Measurements from ENCODE around the gene IKZF3. TPM values are rescaled to one million over a fixed set of nuclear protein-coding genes. Genes with fewer than 3 reads are reported as not detected.
"Not testable (repeated sequence)": the region's sequence is repeated elsewhere in the genome, so short reads cannot be mapped to it uniquely, and the experiment has no call there.

IKZF3 gene
- total RNA-seq, 1 experiment from 2014 or later = 0.22 TPM

GRCh38 chr17:39711851-39712250 lies 152.3 kb downstream of the IKZF3 start:
- Histone ChIP-seq H4K5ac (ENCODE audit: insufficient read length, low read depth, low read length) (no peak overlapping the region), H3K27me3 (ENCODE audit: insufficient read depth, low read length) (no peaks in the 10 kb centered on the region), H3K23me2 (ENCODE audit: insufficient read length, low read depth, low read length, poor library complexity, severe bottlenecking) (no peaks in the 10 kb centered on the region), H3K18ac (ENCODE audit: insufficient read length, low read depth, low read length) (no peak overlapping the region), H2BK20ac (ENCODE audit: low read depth, low read length, poor library complexity, severe bottlenecking) (no peak overlapping the region), H3K27ac (ENCODE audit: insufficient read length, low read depth, low read length) (no peak overlapping the region), H3K9me3 (ENCODE audit: control insufficient read depth, low read depth, low read length) (no peaks in the 10 kb centered on the region), H4K91ac (ENCODE audit: insufficient read length, low read depth, low read length) (no peak overlapping the region), H4K20me1 (ENCODE audit: control insufficient read depth, insufficient read depth, insufficient read length) (no peaks in the 10 kb centered on the region), H3T11ph (ENCODE audit: low read length) (no peak overlapping the region), H3K23ac (ENCODE audit: insufficient read length, low read depth, low read length) (no peak overlapping the region), H3K4ac (ENCODE audit: low read depth, low read length) (no peak overlapping the region), H3K79me2 (ENCODE audit: insufficient read depth, low read length) (peaks cover 4% of the 10 kb centered on the region; the same call in 1 of the 2 replicates), H2AFZ (ENCODE audit: low read length) (no peak overlapping the region), H4K8ac (replicated peaks; ENCODE audit: insufficient read length, low read depth, low read length) (no peak overlapping the region), H3K4me2 (ENCODE audit: insufficient read depth, insufficient read length, low read length) (no peak overlapping the region), H2BK5ac (ENCODE audit: insufficient read length, low read length) (no peak overlapping the region), H2BK120ac (ENCODE audit: low read depth, low read length, poor library complexity, severe bottlenecking) (no peak overlapping the region), H3K9ac (ENCODE audit: extremely low read depth, insufficient read length, low read length) (no peak overlapping the region), H2BK12ac (ENCODE audit: insufficient read length, low read depth, low read length) (no peak overlapping the region), H2BK15ac (ENCODE audit: low read depth, low read length) (no peak overlapping the region), H2AK5ac (ENCODE audit: insufficient read length, low read length) (no peak overlapping the region), H3K4me1 (ENCODE audit: insufficient read depth, low read length) (no peaks in the 10 kb centered on the region), H3K14ac (ENCODE audit: insufficient read depth, low read length) (no peak overlapping the region), H3K79me1 (ENCODE audit: insufficient read depth, low read depth, low read length, poor library complexity, severe bottlenecking) (no peaks in the 10 kb centered on the region), H3K56ac (ENCODE audit: insufficient read length, low read depth, low read length) (no peak overlapping the region)
- no peak for TF ChIP-seq CTCF (conservative IDR thresholded peaks at IDR 0.05)
- no peaks in the 10 kb centered on the region; the same call in 1 of the 2 replicates for H3K27me3 Mint-ChIP-seq (ENCODE audit: low read depth)
- H3K36me3 Mint-ChIP-seq (ENCODE audit: insufficient read depth in 1 of 3, low read depth in 3 of 3) = peaks cover 73 to 95% (median 87%) of the 10 kb centered on the region in 3 experiments; a peak in 6 of 7 replicates
- no peaks in the 10 kb centered on the region for H3K4me1 Mint-ChIP-seq
- no peak for DNase-seq
- no peak overlapping the region; a peak in 1 of 7 replicates for H3K27ac Mint-ChIP-seq
- no peaks in the 10 kb centered on the region for H3K9me3 Mint-ChIP-seq
- no CpG with 5 or more reads among the region's 10 CpGs for WGBS (ENCODE audit: extremely low coverage, insufficient read length, low lambda C conversion rate)
- no peak overlapping the region for H3K4me3 Mint-ChIP-seq

- H3K4me1 Mint-ChIP-seq; H2BK5ac ChIP-seq (ENCODE audit: insufficient read length, low read length); H3K4me2 ChIP-seq (ENCODE audit: insufficient read depth, insufficient read length, low read length); H2BK15ac ChIP-seq (ENCODE audit: low read depth, low read length); H3K14ac ChIP-seq (ENCODE audit: insufficient read depth, low read length); H4K91ac ChIP-seq (ENCODE audit: insufficient read length, low read depth, low read length); H3K27ac Mint-ChIP-seq; H4K8ac ChIP-seq (replicated peaks; ENCODE audit: insufficient read length, low read depth, low read length); H3K9me3 Mint-ChIP-seq; H3K9me3 ChIP-seq (ENCODE audit: control insufficient read depth, low read depth, low read length); H3K4ac ChIP-seq (ENCODE audit: low read depth, low read length); H3K18ac ChIP-seq (ENCODE audit: insufficient read length, low read depth, low read length); H3K4me1 ChIP-seq (ENCODE audit: insufficient read depth, low read length); H3K79me1 ChIP-seq (ENCODE audit: insufficient read depth, low read depth, low read length, poor library complexity, severe bottlenecking); H3K27me3 Mint-ChIP-seq (ENCODE audit: low read depth); H3K23ac ChIP-seq (ENCODE audit: insufficient read length, low read depth, low read length); DNase-seq; H4K5ac ChIP-seq (ENCODE audit: insufficient read length, low read depth, low read length); H3K56ac ChIP-seq (ENCODE audit: insufficient read length, low read depth, low read length); H2BK20ac ChIP-seq (ENCODE audit: low read depth, low read length, poor library complexity, severe bottlenecking); H2BK120ac ChIP-seq (ENCODE audit: low read depth, low read length, poor library complexity, severe bottlenecking); H3K9ac ChIP-seq (ENCODE audit: extremely low read depth, insufficient read length, low read length); H3K23me2 ChIP-seq (ENCODE audit: insufficient read length, low read depth, low read length, poor library complexity, severe bottlenecking); H3K27me3 ChIP-seq (ENCODE audit: insufficient read depth, low read length); H2AK5ac ChIP-seq (ENCODE audit: insufficient read length, low read length); H3K4me3 Mint-ChIP-seq; H2BK12ac ChIP-seq (ENCODE audit: insufficient read length, low read depth, low read length); H2AFZ ChIP-seq (ENCODE audit: low read length); H3T11ph ChIP-seq (ENCODE audit: low read length); H4K20me1 ChIP-seq (ENCODE audit: control insufficient read depth, insufficient read depth, insufficient read length); H3K79me2 ChIP-seq (ENCODE audit: insufficient read depth, low read length); H3K27ac ChIP-seq (ENCODE audit: insufficient read length, low read depth, low read length): not testable (repeated sequence)
- H3K36me3 Mint-ChIP-seq (ENCODE audit: insufficient read depth in 1 of 3, low read depth in 3 of 3) = peaks cover 73 to 90% (median 83%) of the 10 kb centered on the region in 3 experiments; a peak in 6 of 7 replicates
- no CpG with 5 or more reads among the region's 11 CpGs for whole genome bisulfite sequencing (ENCODE audit: extremely low coverage, insufficient read length, low lambda C conversion rate)
Measured at GRCh38 chr17:39711071-39711470, 153.0 kb downstream of the IKZF3 start.

Data from H9 (cell line).